HG03469 (cell line): Measurements from ENCODE around the gene KRT38.
"Not testable (repeated sequence)": the region's sequence is repeated elsewhere in the genome, so short reads cannot be mapped to it uniquely, and the experiment has no call there.

Experiments used
- ATAC-seq: cut with Tn5 transposase; IDR thresholded peaks from one replicate; pipeline ENCODE4 v1.9.1; 2021; ENCODE audit warnings: mild to moderate bottlenecking, moderate library complexity, moderate number of reproducible peaks; ENCODE audit not compliant: unreplicated experiment

KRT38 gene

DNA sequence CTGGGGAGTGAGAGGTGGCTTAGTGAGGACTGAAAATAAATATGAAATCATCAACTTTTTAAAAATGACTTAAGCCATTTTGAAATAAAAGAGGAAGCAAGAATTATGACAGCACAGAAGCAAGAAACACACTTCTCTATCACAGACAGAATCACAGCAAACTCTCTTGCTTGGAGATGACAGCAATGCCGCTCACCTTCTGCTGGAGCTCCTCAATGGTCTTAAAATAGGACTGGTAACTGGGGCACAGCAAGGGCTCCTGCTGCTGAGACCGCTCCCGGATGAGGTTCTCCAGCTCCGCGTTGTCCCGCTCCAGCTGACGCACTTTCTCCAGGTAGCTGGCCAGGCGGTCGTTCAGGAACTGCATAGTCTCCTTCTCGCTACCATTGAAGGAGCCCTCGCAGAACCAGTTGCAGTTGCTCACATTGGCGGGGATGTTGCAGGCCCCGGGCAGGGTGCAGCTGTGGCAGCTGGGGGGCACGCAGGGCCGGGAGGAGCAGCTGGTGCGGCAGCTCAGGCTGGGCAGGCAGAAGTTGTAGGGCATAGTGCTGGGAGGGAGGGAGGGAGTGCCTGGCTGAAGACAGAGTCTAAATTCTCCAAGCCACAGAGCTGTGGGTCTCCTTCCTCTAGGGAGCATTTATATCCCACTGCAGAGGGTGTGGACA lies 43.7 kb downstream of the KRT38 start, which contains the start of gene KRT31:
TSS of gene KRT31 (minus strand) at position 613 of the 665 bp plus-strand sequence. CDS start at position 544, 69 bp downstream.
- no peak for ATAC-seq

GRCh38 chr17:41396340-41396739 lies 44.4 kb downstream of the KRT38 start:
- no peak for ATAC-seq

DNA sequence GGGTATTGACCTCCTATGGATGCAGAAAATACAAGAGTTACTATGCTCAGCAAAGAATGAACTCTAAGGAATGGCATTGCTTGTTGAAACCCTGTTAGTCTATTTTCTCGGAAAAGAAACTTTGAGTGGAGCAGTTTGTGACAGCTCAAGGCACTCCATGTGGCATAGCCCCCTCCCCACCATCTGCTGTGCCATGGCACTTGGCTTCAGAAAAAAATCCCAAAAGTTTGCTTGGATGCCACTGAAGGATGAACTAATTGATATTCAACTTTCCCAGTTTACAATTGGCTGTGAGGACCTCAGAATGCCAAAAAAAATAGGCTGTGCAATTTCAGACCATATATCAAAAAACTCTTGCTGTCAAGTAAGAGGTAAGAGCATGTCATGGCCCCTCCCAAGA lies 45.2 kb downstream of the KRT38 start:
- ATAC-seq = no peak

GRCh38 chr17:41395044-41395443 lies 45.7 kb downstream of the KRT38 start:
- not testable (repeated sequence) for ATAC-seq

GRCh38 chr17:41394254-41394996 lies 46.4 kb downstream of the KRT38 start:
- ATAC-seq = no peak

- ATAC-seq = no peak
These were observed 47.0 kb downstream of the KRT38 start for GRCh38 chr17:41393826-41394225.

DNA sequence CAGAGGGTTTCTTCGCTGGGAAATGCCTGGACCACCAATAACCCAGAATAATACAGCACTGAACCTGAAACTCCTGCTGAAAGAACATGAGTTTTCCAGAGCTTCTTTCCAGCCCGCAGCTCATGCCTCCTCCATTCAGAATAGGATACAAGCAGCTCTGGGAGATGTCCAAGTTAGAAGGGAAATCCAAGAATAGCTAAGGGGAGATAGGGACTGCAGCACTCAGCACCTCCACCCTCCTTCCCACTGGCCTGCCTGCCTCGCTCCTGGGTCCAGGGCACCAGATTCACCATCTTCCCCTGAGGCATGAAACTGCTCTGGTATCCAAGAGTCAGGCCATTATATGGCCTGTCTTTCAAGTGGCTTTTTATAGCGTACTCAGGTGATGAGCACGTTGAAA lies 47.5 kb downstream of the KRT38 start:
- ATAC-seq = no peak

GRCh38 chr17:41392278-41392677 lies 48.5 kb downstream of the KRT38 start:
- no peak for ATAC-seq

- ATAC-seq = no peak
These were observed 49.2 kb downstream of the KRT38 start for GRCh38 chr17:41391535-41391934.

GRCh38 chr17:41390411-41390938 lies 50.3 kb downstream of the KRT38 start:
- ATAC-seq = no peak

DNA sequence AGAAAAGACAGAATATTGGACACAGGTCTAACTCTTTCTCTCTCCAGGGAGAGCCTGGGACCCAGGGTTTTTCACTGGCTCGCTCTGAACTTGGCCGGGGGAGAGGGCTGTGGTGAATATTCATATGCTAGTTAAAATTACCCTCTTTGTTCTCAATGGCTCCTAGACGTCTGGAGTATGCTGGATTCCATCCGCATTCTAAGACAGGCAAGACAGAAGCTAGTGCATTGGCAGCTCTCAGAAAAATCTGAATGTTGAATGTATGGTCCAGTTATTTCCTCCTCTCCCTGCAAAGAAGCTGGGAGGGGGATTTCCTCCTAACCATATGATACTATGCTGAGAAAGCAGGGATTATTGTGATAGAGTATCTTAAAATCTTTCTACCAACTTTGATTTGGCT lies 53.1 kb downstream of the KRT38 start:
- no peak for ATAC-seq

- ATAC-seq = no peak
These were observed 54.6 kb downstream of the KRT38 start for GRCh38 chr17:41386227-41386626.
